ENCODE data around the gene STX7.

DNA sequence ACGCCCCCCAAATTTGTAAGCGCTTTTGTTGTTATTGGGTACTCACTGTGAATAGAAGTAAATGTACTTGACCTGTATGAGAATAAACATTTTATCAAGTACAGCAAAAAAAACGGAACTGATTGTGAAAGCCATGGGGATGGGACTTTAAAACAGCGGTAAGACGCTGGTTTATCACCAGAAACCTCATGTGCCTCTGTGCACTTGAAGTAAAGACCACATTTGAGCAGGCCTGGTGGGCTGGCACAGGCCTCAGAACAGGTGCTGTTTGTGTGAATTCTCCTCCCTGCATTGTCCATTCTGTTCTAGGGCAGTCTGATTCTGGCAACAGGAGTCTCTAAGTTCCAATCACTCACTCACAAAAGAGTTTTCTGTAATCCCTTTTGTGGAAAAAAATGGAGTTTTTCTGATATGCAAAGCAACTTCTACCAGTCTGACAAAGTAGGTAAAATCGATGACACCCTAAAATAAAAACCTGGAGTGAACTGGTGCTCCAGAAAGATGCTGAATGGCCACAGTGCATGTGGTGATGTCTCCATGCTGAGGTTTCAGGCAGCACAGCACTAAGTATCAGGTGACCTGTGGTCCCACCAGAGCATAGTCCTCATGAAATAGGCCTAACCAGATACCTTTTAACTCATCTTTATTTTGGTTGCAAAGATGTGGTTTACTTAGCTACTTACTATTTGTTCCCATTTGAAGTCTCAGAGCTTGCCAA lies 53.9 kb downstream of the STX7 start:
- TF ChIP-seq, protein P1, sequence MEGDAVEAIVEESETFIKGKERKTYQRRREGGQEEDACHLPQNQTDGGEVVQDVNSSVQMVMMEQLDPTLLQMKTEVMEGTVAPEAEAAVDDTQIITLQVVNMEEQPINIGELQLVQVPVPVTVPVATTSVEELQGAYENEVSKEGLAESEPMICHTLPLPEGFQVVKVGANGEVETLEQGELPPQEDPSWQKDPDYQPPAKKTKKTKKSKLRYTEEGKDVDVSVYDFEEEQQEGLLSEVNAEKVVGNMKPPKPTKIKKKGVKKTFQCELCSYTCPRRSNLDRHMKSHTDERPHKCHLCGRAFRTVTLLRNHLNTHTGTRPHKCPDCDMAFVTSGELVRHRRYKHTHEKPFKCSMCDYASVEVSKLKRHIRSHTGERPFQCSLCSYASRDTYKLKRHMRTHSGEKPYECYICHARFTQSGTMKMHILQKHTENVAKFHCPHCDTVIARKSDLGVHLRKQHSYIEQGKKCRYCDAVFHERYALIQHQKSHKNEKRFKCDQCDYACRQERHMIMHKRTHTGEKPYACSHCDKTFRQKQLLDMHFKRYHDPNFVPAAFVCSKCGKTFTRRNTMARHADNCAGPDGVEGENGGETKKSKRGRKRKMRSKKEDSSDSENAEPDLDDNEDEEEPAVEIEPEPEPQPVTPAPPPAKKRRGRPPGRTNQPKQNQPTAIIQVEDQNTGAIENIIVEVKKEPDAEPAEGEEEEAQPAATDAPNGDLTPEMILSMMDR (tag by site-specific recombination; IDR thresholded peaks at IDR 0.05), result no peak
- TF ChIP-seq ZNF155 (tag by site-specific recombination; IDR thresholded peaks at IDR 0.05) (no peak), ZBTB7A (tag by site-specific recombination; IDR thresholded peaks at IDR 0.05; ENCODE audit: low read depth) (no peak), TCF7L2 (IDR thresholded peaks at IDR 0.05; ENCODE audit: borderline replicate concordance, low read depth, low read length) (no peak), ZNF274 (IDR thresholded peaks at IDR 0.05; ENCODE audit: low read length) (no peak), ZNF274 (tag by site-specific recombination; IDR thresholded peaks at IDR 0.05; ENCODE audit: borderline replicate concordance) (no peak), ZNF335 (tag by site-specific recombination; conservative IDR thresholded peaks at IDR 0.05) (no peak), SP3 (tag by site-specific recombination; IDR thresholded peaks at IDR 0.05) (no peak), SALL2 (tag by site-specific recombination; IDR thresholded peaks at IDR 0.05; ENCODE audit: borderline replicate concordance) (no peak), ZNF76 (tag by site-specific recombination; IDR thresholded peaks at IDR 0.05; ENCODE audit: borderline replicate concordance, low read depth) (no peak), ZNF473 (tag by site-specific recombination; IDR thresholded peaks at IDR 0.05) (no peak), BCL11B (tag by site-specific recombination; IDR thresholded peaks at IDR 0.05; ENCODE audit: low read depth) (no peak), REPIN1 (tag by site-specific recombination; IDR thresholded peaks at IDR 0.05; ENCODE audit: low read depth) (no peak)
- TF ChIP-seq, protein P2, sequence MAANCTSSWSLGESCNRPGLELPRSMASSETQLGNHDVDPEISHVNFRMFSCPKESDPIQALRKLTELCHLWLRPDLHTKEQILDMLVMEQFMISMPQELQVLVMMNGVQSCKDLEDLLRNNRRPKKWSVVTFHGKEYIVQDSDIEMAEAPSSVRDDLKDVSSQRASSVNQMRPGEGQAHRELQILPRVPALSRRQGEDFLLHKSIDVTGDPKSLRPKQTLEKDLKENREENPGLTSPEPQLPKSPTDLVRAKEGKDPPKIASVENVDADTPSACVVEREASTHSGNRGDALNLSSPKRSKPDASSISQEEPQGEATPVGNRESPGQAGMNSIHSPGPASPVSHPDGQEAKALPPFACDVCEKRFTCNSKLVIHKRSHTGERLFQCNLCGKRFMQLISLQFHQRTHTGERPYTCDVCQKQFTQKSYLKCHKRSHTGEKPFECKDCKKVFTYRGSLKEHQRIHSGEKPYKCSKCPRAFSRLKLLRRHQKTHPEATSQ (tag by site-specific recombination; IDR thresholded peaks at IDR 0.05), result no peak
